Measurements from ENCODE around the gene CXCL9. TPM values are rescaled to one million over a fixed set of nuclear protein-coding genes. Genes with fewer than 3 reads are reported as not detected.

CXCL9 gene
- total and polyA plus RNA-seq, 9 donors = 0.04 to 0.41 (median 0.05) TPM; not detected in 2

DNA sequence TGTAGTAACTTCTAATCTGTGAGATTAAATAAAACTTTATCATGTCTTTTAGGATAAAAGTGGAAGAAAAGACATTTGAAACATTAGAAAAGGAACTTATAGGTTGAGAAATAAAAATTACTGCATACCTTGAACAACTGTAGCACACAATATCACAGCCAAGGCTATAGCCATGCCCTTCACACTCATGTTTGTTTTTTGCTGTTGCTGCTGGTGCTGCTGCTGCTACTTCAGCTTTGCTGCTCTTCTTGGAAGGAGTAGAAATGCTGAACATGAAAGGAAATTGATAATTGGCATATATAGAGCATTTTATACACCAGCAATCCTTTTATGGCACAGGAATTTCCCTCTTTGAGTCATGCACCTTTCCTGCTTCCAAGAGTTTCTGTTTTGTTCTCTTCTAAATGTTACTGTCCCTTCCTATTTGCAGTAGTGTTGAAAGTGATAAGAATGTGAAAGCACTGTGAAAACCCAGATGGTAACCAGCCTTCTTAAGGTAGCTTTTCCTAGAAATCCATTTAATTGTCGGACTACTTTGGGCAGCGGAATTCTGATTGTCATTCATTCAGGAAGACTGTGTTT lies 28.6 kb upstream of the CXCL9 start, which contains the start of gene CXCL11:
TSS of gene CXCL11 (minus strand) at position 272 of the 582 bp plus-strand sequence. CDS start at position 189, 83 bp downstream.
- Histone ChIP-seq H3K4me1 (ENCODE audit: control insufficient read depth, insufficient read depth, low read length) (no peaks in the 10 kb centered on the region), H3K36me3 (ENCODE audit: control insufficient read depth, insufficient read depth, low read length) (no peaks in the 10 kb centered on the region), H3K9me3 (replicated peaks; ENCODE audit: control insufficient read depth, low read depth, low read length) (no peaks in the 10 kb centered on the region), H3K27me3 (ENCODE audit: control insufficient read depth, insufficient read depth, low read length) (no peaks in the 10 kb centered on the region), H3K4me3 (ENCODE audit: low read length) (no peak within 1 kb of the TSS), H3K27ac (ENCODE audit: low read length) (no peak within 1 kb of the TSS)
- WGBS (ENCODE audit: insufficient coverage) = no CpG with 5 or more reads among the region's 2 CpGs
- no peak for DNase-seq

- Histone ChIP-seq H3K27me3 (ENCODE audit: control insufficient read depth, insufficient read depth, low read length) (no peaks in the 10 kb centered on the region), H3K4me3 (ENCODE audit: low read length) (no peak overlapping the region), H3K27ac (ENCODE audit: low read length) (no peak overlapping the region), H3K4me1 (ENCODE audit: control insufficient read depth, insufficient read depth, low read length) (no peaks in the 10 kb centered on the region), H3K36me3 (ENCODE audit: control insufficient read depth, insufficient read depth, low read length) (no peaks in the 10 kb centered on the region), H3K9me3 (replicated peaks; ENCODE audit: control insufficient read depth, low read depth, low read length) (no peaks in the 10 kb centered on the region)
- WGBS (ENCODE audit: insufficient coverage) = no CpG with 5 or more reads among the region's 3 CpGs
- DNase-seq = no peak
Observed at GRCh38 chr4:76035141-76035540, 27.8 kb upstream of the CXCL9 start.

DNA sequence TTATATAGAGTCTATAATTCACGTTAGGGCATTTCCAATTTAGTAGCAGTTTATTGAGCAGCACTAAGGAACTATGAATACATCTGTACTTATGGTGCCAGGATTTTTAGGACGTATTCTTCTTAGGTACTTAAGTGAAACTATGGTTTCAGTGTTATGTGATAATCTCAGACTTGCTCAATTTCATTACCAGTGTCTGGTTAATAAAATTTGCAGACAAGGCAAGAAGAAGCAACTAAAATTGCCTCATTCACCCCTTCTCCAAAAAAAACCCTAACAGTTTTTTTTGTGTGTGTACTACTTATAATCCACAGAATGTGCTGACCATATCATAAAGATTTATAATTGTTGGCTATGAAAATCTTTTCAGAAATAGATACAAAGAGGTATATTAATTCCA lies 22.0 kb upstream of the CXCL9 start:
- H3K27ac ChIP-seq (ENCODE audit: low read length) = no peak overlapping the region
- H3K36me3 ChIP-seq (ENCODE audit: control insufficient read depth, insufficient read depth, low read length) = no peaks in the 10 kb centered on the region
- H3K4me1 ChIP-seq (ENCODE audit: control insufficient read depth, insufficient read depth, low read length) = no peaks in the 10 kb centered on the region
- H3K27me3 ChIP-seq (ENCODE audit: control insufficient read depth, insufficient read depth, low read length) = no peaks in the 10 kb centered on the region
- no peak for DNase-seq
- no peaks in the 10 kb centered on the region for H3K9me3 ChIP-seq (replicated peaks; ENCODE audit: control insufficient read depth, low read depth, low read length)
- no CpG with 5 or more reads among the region's 2 CpGs for WGBS (ENCODE audit: insufficient coverage)
- no peak overlapping the region for H3K4me3 ChIP-seq (ENCODE audit: low read length)

DNA sequence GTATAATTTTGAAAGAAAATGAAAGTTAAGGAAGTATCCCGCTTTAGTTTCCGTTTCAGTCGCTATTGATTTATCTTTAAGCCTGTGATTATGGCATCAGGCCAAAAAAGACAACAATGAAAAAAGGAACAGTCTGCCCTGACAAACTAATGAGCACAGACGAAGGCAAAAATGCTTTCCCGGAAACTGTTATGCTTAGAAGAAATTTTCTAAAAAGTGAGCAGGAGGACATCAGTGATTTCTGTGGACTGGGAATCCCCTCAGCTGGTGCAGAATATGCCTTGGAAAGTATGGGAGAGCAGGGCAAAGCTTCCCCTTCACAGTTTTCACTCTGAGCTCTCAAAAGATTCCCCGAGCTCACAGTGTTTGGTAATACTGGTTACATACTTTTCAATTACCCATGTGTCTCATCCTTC lies 21.0 kb upstream of the CXCL9 start:
- H3K9me3 ChIP-seq (replicated peaks; ENCODE audit: control insufficient read depth, low read depth, low read length) = no peaks in the 10 kb centered on the region
- 23% methylated on average over 4 of the region's 6 CpGs for WGBS (ENCODE audit: insufficient coverage)
- H3K27me3 ChIP-seq (ENCODE audit: control insufficient read depth, insufficient read depth, low read length) = no peaks in the 10 kb centered on the region
- no peaks in the 10 kb centered on the region for H3K36me3 ChIP-seq (ENCODE audit: control insufficient read depth, insufficient read depth, low read length)
- DNase-seq = peak; percentile 52
- no peak overlapping the region for H3K27ac ChIP-seq (ENCODE audit: low read length)
- H3K4me1 ChIP-seq (ENCODE audit: control insufficient read depth, insufficient read depth, low read length) = no peaks in the 10 kb centered on the region
- H3K4me3 ChIP-seq (ENCODE audit: low read length) = no peak overlapping the region

DNA sequence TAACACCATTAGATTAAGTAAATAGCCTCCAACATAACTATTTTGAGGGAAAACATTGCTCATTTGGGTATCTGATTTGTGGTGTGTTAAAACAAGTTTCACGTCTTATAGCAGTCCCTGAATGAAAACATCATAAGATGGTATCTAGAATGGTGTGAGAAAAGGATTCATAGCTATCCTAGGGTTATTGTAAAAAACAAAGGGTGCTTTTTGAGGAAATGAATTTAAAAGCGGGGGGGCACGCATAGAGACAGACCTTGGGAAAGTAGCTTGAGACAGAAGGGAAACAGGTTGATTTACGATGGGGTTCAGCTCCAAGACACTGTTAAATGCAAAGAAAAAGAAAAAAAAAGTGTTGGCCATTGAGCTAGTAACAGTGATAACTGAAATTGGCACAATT lies 16.8 kb upstream of the CXCL9 start:
- DNase-seq = no peak
- no peaks in the 10 kb centered on the region for H3K9me3 ChIP-seq (replicated peaks; ENCODE audit: control insufficient read depth, low read depth, low read length)
- no peak overlapping the region for H3K4me3 ChIP-seq (ENCODE audit: low read length)
- H3K4me1 ChIP-seq (ENCODE audit: control insufficient read depth, insufficient read depth, low read length) = no peaks in the 10 kb centered on the region
- no peak overlapping the region for H3K27ac ChIP-seq (ENCODE audit: low read length)
- WGBS (ENCODE audit: insufficient coverage) = 81% methylated on average over 4 of the region's 4 CpGs
- no peaks in the 10 kb centered on the region for H3K27me3 ChIP-seq (ENCODE audit: control insufficient read depth, insufficient read depth, low read length)
- H3K36me3 ChIP-seq (ENCODE audit: control insufficient read depth, insufficient read depth, low read length) = no peaks in the 10 kb centered on the region

GRCh38 chr4:76023389-76023788 lies 16.1 kb upstream of the CXCL9 start, which contains the start of gene CXCL10:
Gene CXCL10 (minus strand): TSS chr4:76023497. CDS start chr4:76023431, 66 bp downstream.
- Histone ChIP-seq H3K4me1 (ENCODE audit: control insufficient read depth, insufficient read depth, low read length) (no peaks in the 10 kb centered on the region), H3K36me3 (ENCODE audit: control insufficient read depth, insufficient read depth, low read length) (no peaks in the 10 kb centered on the region), H3K27ac (ENCODE audit: low read length) (no peak within 1 kb of the TSS), H3K4me3 (ENCODE audit: low read length) (no peak within 1 kb of the TSS), H3K27me3 (ENCODE audit: control insufficient read depth, insufficient read depth, low read length) (no peaks in the 10 kb centered on the region), H3K9me3 (replicated peaks; ENCODE audit: control insufficient read depth, low read depth, low read length) (no peaks in the 10 kb centered on the region)
- no CpG with 5 or more reads among the region's 3 CpGs for WGBS (ENCODE audit: insufficient coverage)
- peak; percentile 10 for DNase-seq

DNA sequence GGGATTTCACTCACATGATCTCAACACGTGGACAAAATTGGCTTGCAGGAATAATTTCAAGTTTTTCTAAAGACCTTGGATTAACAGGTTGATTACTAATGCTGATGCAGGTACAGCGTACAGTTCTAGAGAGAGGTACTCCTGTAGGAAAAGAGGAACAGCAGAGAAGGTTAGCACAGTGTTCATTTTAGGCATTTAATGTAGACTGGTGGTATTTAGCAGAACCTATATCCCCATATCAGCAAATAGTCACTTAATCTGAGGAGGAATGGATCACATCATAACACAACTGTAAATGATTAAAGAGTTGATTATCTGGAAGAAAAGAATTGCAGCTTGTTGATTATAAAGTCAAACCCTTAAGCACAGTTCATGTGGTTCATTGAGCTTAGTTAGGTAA lies 15.4 kb upstream of the CXCL9 start:
- H3K27ac ChIP-seq (ENCODE audit: low read length) = no peak overlapping the region
- no peak overlapping the region for H3K4me3 ChIP-seq (ENCODE audit: low read length)
- no peaks in the 10 kb centered on the region for H3K9me3 ChIP-seq (replicated peaks; ENCODE audit: control insufficient read depth, low read depth, low read length)
- no peak for DNase-seq
- H3K36me3 ChIP-seq (ENCODE audit: control insufficient read depth, insufficient read depth, low read length) = no peaks in the 10 kb centered on the region
- no peaks in the 10 kb centered on the region for H3K27me3 ChIP-seq (ENCODE audit: control insufficient read depth, insufficient read depth, low read length)
- no peaks in the 10 kb centered on the region for H3K4me1 ChIP-seq (ENCODE audit: control insufficient read depth, insufficient read depth, low read length)
- 67% methylated on average over 1 of the region's 2 CpGs for WGBS (ENCODE audit: insufficient coverage)

- H3K4me1 ChIP-seq (ENCODE audit: control insufficient read depth, insufficient read depth, low read length) = no peaks in the 10 kb centered on the region
- H3K9me3 ChIP-seq (replicated peaks; ENCODE audit: control insufficient read depth, low read depth, low read length) = no peaks in the 10 kb centered on the region
- H3K27me3 ChIP-seq (ENCODE audit: control insufficient read depth, insufficient read depth, low read length) = no peaks in the 10 kb centered on the region
- no peak overlapping the region for H3K4me3 ChIP-seq (ENCODE audit: low read length)
- H3K36me3 ChIP-seq (ENCODE audit: control insufficient read depth, insufficient read depth, low read length) = no peaks in the 10 kb centered on the region
- DNase-seq = no peak
- 86% methylated on average over 2 of the region's 4 CpGs for WGBS (ENCODE audit: insufficient coverage)
- H3K27ac ChIP-seq (ENCODE audit: low read length) = no peak overlapping the region
Observed at GRCh38 chr4:76022031-76022430, 14.7 kb upstream of the CXCL9 start.

DNA sequence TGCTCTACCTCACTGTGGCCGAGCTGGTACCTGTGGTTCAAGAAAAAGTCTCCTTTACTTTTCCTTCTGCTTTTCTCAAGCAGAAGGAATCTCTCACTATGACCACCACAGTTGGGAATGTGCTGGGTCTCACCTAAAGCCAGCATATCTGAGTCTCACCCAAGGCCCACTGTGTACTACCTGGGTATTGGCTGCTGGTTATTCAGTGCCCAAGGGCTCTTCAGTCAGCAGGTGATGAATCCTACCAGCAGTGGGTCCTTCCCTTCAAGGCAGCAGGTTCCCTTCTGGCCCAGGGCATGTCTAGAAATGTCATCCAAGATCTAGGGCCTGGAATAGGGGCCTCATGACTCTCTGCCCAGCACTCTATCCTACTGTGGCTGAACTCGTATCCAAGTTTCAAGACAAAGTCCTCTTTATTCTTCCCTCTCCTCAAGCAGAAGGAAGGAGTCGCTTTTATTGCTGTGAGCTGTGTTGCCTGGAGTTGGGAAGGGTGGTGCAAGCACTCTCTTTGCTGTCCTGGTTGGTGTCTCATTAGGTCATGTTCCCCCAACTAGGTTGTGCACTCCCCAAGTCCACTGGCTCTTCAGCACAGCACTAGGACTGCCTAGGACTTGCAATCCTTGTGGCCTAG lies 9.9 kb upstream of the CXCL9 start:
- WGBS (ENCODE audit: insufficient coverage) = 86% methylated on average over 1 of the region's 3 CpGs
- Histone ChIP-seq H3K27me3 (ENCODE audit: control insufficient read depth, insufficient read depth, low read length) (no peaks in the 10 kb centered on the region), H3K4me3 (ENCODE audit: low read length) (no peak overlapping the region), H3K4me1 (ENCODE audit: control insufficient read depth, insufficient read depth, low read length) (no peaks in the 10 kb centered on the region), H3K36me3 (ENCODE audit: control insufficient read depth, insufficient read depth, low read length) (no peaks in the 10 kb centered on the region), H3K9me3 (replicated peaks; ENCODE audit: control insufficient read depth, low read depth, low read length) (no peaks in the 10 kb centered on the region), H3K27ac (ENCODE audit: low read length) (no peak overlapping the region)
- DNase-seq = no peak

- DNase-seq = no peak
- Histone ChIP-seq H3K27ac (ENCODE audit: low read length) (no peak overlapping the region), H3K4me1 (ENCODE audit: control insufficient read depth, insufficient read depth, low read length) (peaks cover 6% of the 10 kb centered on the region), H3K27me3 (ENCODE audit: control insufficient read depth, insufficient read depth, low read length) (no peaks in the 10 kb centered on the region), H3K36me3 (ENCODE audit: control insufficient read depth, insufficient read depth, low read length) (no peaks in the 10 kb centered on the region), H3K4me3 (ENCODE audit: low read length) (no peak overlapping the region), H3K9me3 (replicated peaks; ENCODE audit: control insufficient read depth, low read depth, low read length) (no peaks in the 10 kb centered on the region)
- 70% methylated on average over 2 of the region's 2 CpGs for WGBS (ENCODE audit: insufficient coverage)
Observed at GRCh38 chr4:76016393-76016792, 9.1 kb upstream of the CXCL9 start.

Measured in muscle of leg (tissue), 11 donors.